ENCODE data around the gene KLHL3. TPM values are rescaled to one million over a fixed set of nuclear protein-coding genes. Genes with fewer than 3 reads are reported as not detected.

Gene KLHL3
- polyA plus RNA-seq, 1 experiment = 1.1 TPM

DNA sequence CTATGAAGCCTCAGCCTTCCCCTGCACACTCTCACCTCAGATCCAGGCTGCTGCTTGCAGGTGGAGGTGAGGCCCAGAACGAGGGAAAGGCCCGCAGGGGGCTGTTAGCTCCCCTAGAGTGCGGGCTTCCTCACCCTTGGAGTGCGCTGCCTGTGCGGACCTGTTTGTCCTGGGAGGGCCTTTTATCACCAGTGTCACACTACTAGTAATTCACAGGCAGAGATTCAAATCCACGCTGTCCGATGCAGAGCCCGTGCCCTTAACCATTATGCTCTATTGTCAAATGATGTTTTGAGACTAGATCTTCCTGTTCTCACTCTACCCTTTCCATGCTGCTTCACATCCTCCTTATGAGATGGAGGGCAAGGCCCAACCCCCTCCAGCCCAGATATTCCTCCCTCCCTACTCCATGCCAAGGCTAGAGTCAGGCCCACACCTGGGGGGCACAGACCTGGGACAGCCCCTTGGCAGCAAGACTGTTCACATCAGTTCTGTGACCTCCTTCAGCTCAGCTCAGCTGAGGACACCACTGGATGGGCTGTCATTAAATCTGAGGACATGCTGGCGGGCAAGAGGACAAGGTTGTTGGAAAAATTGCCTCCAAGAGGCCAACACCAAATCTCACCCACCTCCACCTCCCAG is 124.0 kb downstream of the KLHL3 start:
- Histone ChIP-seq H3K4me3 (ENCODE audit: low read depth, low read length) (no peak overlapping the region), H3K36me3 (ENCODE audit: control insufficient read depth, insufficient read depth, low read length) (no peaks in the 10 kb centered on the region), H3K27me3 (ENCODE audit: control insufficient read depth, insufficient read depth, low read length) (no peaks in the 10 kb centered on the region)
- no peak for DNase-seq (ENCODE audit: low read depth)
- ChIA-PET POLR2A (no interaction called here), CTCF (interaction anchor here (0.6 to 3.6 kb wide), 5 partner anchors 17 to 1191 kb away, joined by 3 to 17 read pairs (median 3); partner anchors contain the start of gene SPOCK1)
- TF ChIP-seq, protein P1, sequence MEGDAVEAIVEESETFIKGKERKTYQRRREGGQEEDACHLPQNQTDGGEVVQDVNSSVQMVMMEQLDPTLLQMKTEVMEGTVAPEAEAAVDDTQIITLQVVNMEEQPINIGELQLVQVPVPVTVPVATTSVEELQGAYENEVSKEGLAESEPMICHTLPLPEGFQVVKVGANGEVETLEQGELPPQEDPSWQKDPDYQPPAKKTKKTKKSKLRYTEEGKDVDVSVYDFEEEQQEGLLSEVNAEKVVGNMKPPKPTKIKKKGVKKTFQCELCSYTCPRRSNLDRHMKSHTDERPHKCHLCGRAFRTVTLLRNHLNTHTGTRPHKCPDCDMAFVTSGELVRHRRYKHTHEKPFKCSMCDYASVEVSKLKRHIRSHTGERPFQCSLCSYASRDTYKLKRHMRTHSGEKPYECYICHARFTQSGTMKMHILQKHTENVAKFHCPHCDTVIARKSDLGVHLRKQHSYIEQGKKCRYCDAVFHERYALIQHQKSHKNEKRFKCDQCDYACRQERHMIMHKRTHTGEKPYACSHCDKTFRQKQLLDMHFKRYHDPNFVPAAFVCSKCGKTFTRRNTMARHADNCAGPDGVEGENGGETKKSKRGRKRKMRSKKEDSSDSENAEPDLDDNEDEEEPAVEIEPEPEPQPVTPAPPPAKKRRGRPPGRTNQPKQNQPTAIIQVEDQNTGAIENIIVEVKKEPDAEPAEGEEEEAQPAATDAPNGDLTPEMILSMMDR (IDR thresholded peaks at IDR 0.05; ENCODE audit: insufficient read depth, low read depth, low read length) = no peak

DNA sequence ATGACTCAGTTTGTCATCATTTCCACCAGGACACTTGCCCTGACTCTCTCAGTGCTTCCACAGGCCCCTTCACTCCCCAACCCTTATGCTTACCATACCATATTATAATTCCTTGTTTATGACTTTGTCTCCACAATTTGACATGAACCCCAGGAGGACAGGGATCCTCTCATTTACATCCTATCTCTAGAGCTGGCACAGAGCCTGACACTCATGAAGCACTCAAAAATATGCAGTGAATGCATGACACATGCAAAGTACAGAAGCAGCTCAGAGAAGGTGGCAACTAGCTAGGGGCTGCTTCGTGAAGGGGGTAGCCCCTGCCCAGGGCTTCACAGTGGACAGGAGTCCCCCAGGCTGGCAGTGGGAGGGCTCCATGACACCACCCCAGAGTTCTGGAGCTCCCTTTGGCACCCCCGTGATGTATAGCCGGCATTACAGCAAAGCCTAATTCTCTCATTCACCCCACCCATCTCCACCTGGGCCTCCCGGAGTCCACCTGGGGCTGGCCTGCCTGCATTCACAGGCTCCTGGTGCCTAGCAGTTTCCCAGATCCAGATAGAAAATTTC is 124.8 kb downstream of the KLHL3 start:
- ChIA-PET CTCF (interaction anchor here (0.8 to 3.6 kb wide), 3 partner anchors 18 to 291 kb away, joined by 3 to 17 read pairs (median 3); partner anchors contain the start of gene SPOCK1), POLR2A (no interaction called here)
- no peaks in the 10 kb centered on the region for H3K27me3 ChIP-seq (ENCODE audit: control insufficient read depth, insufficient read depth, low read length)
- no peaks in the 10 kb centered on the region for H3K36me3 ChIP-seq (ENCODE audit: control insufficient read depth, insufficient read depth, low read length)
- no peak overlapping the region for H3K4me3 ChIP-seq (ENCODE audit: low read depth, low read length)
- DNase-seq (ENCODE audit: low read depth) = no peak
- TF ChIP-seq, protein P1 (IDR thresholded peaks at IDR 0.05; ENCODE audit: insufficient read depth, low read depth, low read length) = no peak

DNA sequence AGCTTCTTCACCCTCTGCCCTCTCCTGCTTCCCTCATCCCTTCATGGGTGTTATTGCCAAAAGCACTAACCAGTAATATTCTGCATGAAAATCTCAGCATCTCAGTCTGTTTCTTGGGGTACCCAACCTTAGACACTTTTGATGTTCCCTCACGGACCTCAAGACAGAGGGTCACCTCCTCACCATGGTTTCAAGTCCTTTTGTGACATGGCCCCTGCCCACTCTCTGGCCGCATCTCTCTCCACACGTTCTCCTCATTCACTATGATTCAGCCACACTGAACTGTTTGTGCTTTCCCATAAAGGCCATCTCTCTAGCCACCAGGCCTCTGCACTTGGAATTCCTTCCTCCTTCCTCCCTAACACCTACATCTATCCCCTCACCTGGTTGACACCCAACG is 125.3 kb downstream of the KLHL3 start:
- ChIA-PET POLR2A (no interaction called here), CTCF (interaction anchor here (3.6 kb wide), 1 partner anchor 18 kb away, joined by 17 read pairs; no protein-coding TSS in a partner anchor)
- TF ChIP-seq, protein P1 (IDR thresholded peaks at IDR 0.05; ENCODE audit: insufficient read depth, low read depth, low read length) = no peak
- Histone ChIP-seq H3K27me3 (ENCODE audit: control insufficient read depth, insufficient read depth, low read length) (no peaks in the 10 kb centered on the region), H3K36me3 (ENCODE audit: control insufficient read depth, insufficient read depth, low read length) (no peaks in the 10 kb centered on the region), H3K4me3 (ENCODE audit: low read depth, low read length) (no peak overlapping the region)
- DNase-seq (ENCODE audit: low read depth) = no peak

DNA sequence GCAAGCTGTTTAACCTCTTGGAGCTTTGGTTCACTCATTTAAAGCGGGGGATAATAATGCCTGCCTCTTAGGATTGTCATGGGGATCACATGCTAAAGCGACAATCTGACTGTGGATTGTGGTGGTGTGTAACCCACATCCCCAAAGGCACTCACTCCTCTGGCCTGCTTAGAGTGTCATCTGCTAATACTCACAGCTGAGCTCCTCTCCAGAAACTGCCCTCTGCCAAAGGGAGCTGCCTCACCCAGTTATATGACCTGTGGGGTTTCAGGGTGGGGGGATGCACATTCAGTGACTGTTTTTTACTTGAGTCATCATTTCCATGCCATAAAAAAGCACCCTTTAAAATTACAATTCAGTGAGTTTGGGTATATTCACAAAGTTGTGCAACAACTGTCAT is 126.8 kb downstream of the KLHL3 start:
- CTCF ChIA-PET = interaction anchor here (0.6 to 1.2 kb wide), 4 partner anchors 17 to 127 kb away, joined by 3 to 7 read pairs (median 3); partner anchors contain the start of gene KLHL3
- POLR2A ChIA-PET = interaction anchor here (0.7 kb wide), 1 partner anchor 228 kb away, joined by 3 read pairs; no protein-coding TSS in a partner anchor
- Histone ChIP-seq H3K4me3 (ENCODE audit: low read depth, low read length) (no peak overlapping the region), H3K36me3 (ENCODE audit: control insufficient read depth, insufficient read depth, low read length) (no peaks in the 10 kb centered on the region), H3K27me3 (ENCODE audit: control insufficient read depth, insufficient read depth, low read length) (no peaks in the 10 kb centered on the region; the same call in 1 of the 2 replicates)
- TF ChIP-seq, protein P1 (IDR thresholded peaks at IDR 0.05; ENCODE audit: insufficient read depth, low read depth, low read length) = no peak
- peak; percentile 28 for DNase-seq (ENCODE audit: low read depth)

DNA sequence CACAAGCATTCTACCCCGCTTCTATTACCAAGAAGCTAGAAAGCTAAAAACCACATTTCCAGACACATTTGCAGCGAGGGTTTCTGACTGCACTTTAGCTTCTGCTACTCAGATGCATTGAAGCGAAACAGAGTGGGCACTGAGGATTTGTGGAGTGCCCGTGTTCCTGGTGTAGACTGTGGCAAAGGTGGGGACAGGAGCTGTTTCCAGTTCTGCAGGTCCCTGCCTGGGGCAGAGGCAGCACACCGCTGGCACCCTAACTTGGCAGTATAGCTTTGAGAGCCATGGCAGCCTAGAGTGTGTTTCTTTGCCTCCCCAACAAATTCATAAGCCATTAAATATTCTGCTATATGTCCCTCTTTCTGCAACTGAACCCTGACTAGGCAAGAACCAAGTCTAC is 128.1 kb downstream of the KLHL3 start:
- ChIA-PET POLR2A (no interaction called here), CTCF (interaction anchor here (0.9 kb wide), 2 partner anchors 10 to 31 kb away, joined by 3 to 5 read pairs; no protein-coding TSS in a partner anchor)
- no peaks in the 10 kb centered on the region; the same call in 1 of the 2 replicates for H3K27me3 ChIP-seq (ENCODE audit: control insufficient read depth, insufficient read depth, low read length)

More for the DNA sequence above, 128.1 kb downstream of the KLHL3 start:
- H3K4me3 ChIP-seq (ENCODE audit: low read depth, low read length) = no peak overlapping the region
- DNase-seq (ENCODE audit: low read depth) = no peak
- no peaks in the 10 kb centered on the region for H3K36me3 ChIP-seq (ENCODE audit: control insufficient read depth, insufficient read depth, low read length)
- TF ChIP-seq, protein P1 (IDR thresholded peaks at IDR 0.05; ENCODE audit: insufficient read depth, low read depth, low read length) = no peak

Data from BJ (cell line).